ENCODE data around the gene HOXA1.

DNA sequence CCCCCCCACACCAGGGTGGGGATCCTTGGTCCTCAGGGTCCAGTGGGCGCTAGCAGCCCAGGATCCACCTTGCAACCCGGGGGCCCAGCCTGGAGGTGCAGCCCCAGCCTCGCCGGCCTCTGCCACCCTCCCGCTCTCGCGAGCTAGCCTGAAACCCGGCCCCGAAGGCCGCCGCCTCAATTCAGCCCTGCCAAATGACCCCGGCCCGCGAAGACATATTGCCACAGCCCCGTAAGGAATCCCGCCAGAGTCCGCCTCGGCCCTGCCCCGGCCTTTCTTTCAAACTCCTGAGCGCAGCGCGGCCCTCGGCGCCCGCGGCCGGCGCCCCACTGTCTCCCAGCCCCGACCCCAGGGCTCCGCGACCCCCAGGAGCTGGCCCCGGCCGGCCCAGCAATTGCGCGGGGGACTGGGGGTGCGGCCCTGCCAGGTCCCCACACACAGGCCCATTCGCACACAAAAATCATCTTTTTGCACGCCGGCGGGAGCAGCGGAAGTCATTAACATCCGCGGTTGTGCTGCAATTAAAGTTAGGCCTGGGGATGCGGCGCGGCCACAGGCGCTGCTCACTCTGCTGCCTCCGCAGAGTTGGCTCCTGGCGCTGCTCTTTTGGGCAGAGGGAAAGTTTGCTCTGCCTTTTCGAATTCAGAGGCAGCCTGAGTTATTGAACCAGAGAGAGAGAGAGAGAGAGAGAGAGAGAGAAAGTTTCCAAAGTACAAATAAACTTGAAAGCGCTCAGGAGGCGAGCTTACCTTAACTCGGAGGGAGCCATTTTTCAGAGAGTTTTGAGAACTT lies 43.7 kb upstream of the HOXA1 start:
- TF ChIP-seq TAF1 (IDR thresholded peaks at IDR 0.05; ENCODE audit: borderline replicate concordance, insufficient read depth, low read length) (no peak), POLR2AphosphoS5 (IDR thresholded peaks at IDR 0.05; ENCODE audit: low read depth, low read length) (no peak), SIN3A (IDR thresholded peaks at IDR 0.05; ENCODE audit: borderline replicate concordance, insufficient read depth, low read length) (no peak)
- TF ChIP-seq, protein P1, sequence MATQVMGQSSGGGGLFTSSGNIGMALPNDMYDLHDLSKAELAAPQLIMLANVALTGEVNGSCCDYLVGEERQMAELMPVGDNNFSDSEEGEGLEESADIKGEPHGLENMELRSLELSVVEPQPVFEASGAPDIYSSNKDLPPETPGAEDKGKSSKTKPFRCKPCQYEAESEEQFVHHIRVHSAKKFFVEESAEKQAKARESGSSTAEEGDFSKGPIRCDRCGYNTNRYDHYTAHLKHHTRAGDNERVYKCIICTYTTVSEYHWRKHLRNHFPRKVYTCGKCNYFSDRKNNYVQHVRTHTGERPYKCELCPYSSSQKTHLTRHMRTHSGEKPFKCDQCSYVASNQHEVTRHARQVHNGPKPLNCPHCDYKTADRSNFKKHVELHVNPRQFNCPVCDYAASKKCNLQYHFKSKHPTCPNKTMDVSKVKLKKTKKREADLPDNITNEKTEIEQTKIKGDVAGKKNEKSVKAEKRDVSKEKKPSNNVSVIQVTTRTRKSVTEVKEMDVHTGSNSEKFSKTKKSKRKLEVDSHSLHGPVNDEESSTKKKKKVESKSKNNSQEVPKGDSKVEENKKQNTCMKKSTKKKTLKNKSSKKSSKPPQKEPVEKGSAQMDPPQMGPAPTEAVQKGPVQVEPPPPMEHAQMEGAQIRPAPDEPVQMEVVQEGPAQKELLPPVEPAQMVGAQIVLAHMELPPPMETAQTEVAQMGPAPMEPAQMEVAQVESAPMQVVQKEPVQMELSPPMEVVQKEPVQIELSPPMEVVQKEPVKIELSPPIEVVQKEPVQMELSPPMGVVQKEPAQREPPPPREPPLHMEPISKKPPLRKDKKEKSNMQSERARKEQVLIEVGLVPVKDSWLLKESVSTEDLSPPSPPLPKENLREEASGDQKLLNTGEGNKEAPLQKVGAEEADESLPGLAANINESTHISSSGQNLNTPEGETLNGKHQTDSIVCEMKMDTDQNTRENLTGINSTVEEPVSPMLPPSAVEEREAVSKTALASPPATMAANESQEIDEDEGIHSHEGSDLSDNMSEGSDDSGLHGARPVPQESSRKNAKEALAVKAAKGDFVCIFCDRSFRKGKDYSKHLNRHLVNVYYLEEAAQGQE (IDR thresholded peaks at IDR 0.05; ENCODE audit: insufficient read depth in 1 of 2, low read depth in 2 of 2, low read length in 2 of 2), result no peak
